ENCODE measurements around the gene PAQR5.
"Not testable (repeated sequence)": the region's sequence is repeated elsewhere in the genome, so short reads cannot be mapped to it uniquely, and the experiment has no call there.

The PAQR5 gene

DNA sequence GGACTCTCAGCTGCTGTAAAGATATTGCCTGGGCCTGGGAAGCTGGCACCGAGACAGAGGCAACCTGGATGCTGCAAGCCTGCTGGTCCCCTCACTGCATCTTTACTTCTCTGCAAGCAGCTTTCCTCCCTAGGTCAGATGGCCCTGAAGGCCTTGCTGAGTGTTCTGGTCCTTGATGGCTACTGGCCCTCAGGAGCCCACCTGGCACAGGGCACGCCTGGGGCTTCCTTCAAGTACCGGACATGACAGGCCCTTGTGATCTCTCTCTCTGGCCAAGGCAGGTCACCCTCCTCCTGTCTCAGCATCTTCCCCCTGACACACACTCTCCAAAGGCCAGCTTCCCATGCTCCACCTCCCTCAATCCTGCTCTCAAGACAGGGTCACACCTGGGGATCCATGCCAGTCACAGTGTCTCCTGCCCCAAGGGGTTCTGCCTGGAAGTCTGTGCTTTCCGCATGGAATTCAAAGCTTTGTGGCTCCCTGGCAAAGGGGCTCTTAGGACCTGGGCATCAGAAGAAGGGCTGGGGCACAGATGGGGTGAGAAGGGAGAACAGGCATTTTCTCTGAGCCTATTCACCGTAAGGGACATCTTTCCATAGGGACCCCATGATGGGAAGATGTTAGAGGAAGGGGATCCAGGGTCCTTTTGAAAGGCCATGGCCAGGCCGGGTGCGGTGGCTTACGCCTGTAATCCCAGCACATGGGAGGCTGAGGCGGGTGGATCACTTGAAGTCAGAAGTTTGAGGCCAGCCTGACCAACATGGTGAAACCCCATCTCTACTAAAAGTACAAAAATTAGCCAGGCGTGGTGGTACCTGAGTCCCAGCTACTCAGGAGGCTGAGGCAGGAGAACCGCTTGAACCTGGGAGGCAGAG lies 4.7 kb upstream of the PAQR5 start:
- FAIRE-seq: no peak

DNA sequence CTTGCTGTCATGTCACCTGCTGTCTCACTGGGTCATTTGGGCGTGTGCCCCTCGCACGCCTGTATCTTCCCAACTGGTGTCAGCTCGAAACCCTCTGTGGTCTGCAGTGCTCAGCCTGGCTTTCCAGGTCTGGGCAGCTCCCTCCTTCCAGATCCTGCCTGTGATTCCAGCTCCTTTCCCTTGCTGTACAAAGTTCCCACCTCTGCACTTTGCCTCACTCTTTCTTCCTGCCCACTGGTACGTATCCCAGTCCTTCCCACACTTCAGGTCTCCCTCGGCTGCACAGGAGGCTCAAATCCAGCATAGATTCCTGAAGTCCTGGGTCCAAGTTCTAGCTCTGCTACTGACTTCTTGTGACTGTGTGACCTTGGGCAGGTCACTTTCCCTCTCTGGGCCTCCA lies 2.1 kb upstream of the PAQR5 start:
- no peak for FAIRE-seq

DNA sequence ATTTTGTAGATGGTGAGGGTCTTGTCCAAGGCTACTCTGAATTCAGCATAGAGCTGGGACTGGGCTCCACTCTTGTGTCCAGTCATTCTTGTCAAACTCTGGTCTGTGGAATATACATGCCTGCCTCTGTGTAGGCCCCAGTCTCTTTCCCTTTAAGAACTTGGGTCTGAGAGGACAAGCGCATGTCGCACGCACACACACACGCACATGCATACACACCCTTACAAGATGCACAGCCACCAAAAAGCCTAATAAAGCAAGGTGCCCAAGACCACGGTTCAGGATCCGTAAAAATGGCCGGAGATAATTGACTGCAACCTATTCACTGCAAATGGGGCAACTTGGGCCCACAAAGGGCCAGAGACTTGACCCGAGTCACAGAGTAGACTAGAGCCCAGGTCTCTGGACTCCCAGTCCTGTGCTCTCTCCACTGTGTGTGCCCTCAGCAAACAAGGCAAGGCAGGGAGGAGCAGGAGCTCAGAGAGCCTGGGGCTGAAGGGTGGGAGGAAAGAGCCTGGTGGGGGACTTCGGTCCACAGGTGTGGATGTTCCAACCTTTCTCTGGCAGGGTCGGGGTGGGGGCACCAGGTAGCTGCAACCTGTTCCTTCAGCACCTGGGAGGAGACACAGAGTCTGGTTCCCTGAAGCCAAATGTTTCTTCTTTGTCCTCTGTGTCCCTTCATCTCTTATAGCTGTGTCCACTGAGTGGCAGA lies 914 bp upstream of the PAQR5 start:
- FAIRE-seq: no peak

- no peak for FAIRE-seq
These were observed 387 bp upstream of the PAQR5 start for GRCh38 chr15:69298354-69298696.

GRCh38 chr15:69299451-69299886 lies 757 bp downstream of the PAQR5 start:
- FAIRE-seq: no peak

DNA sequence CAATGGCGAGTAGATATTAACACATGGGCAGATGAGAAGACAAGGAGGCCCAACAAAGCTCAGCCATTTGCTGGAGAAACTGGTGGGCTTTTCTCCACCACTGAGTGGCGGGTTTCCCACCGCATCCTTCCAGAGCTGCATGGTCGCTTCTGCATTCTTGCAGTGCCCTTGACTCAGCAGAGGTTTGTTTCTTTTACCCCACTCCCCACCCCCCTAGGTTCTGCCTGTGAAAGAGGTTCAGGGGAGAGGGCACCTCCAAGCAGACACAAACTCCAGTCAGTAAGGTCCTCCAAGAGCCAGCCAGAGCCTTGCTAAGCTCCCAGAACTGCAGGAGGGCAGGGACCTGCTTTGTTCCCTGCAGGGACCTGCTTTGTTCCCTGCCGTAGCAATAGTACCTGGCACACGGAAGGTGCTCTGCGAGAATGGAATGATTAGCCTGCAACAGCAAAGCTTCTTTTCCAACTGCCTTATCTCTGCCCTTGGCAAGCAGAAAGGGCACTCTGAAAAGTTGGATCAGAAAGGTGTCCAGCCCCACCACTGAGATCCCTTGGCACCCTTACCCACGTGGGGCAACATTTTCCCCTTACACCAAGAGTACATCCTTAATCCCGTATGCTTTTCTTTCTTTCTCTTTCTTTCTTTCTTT lies 1.4 kb downstream of the PAQR5 start:
- FAIRE-seq: no peak

GRCh38 chr15:69301101-69301500 lies 2.4 kb downstream of the PAQR5 start:
- not testable (repeated sequence) for FAIRE-seq

DNA sequence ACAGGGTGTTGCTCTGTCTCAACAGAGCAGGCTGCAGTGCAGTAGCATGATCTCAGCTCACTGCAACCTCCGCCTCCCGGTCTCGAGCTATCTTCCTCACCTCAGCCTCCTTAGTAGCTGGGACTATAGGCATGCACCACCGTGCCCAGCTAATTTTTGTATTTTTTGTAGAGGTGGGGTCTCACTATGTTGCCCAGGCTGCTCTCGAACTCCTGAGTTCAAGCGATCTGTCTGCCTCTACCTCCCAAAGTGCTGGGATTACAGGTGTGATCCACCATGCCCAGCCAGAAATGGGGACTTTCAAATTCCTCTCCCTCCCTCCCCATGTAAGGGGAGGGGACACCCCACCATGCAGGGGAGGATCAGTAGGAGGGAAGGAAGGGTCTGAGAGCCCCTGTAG lies 3.4 kb downstream of the PAQR5 start:
- not testable (repeated sequence) for FAIRE-seq

GRCh38 chr15:69302929-69303328 lies 4.2 kb downstream of the PAQR5 start:
- no peak for FAIRE-seq

- no peak for FAIRE-seq
These were observed 4.8 kb downstream of the PAQR5 start for GRCh38 chr15:69303337-69304181.

DNA sequence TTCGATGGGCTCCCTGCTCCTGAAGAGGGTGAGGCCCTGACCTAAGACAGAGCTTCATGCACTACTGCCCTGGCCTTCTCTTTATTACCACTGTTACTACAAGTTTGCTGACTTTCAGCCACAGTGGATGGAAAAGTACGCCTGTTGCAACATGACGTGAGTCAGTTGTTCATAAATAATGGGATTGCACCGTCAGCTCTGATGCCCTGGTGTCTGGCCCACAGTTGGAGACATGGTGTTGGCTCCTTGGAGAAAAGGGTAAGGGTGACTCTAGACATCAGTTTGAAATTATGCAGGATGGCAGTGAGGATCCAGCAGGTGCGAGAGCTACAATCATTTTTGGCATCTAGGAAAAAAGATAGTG lies 5.5 kb downstream of the PAQR5 start:
- FAIRE-seq: no peak

DNA sequence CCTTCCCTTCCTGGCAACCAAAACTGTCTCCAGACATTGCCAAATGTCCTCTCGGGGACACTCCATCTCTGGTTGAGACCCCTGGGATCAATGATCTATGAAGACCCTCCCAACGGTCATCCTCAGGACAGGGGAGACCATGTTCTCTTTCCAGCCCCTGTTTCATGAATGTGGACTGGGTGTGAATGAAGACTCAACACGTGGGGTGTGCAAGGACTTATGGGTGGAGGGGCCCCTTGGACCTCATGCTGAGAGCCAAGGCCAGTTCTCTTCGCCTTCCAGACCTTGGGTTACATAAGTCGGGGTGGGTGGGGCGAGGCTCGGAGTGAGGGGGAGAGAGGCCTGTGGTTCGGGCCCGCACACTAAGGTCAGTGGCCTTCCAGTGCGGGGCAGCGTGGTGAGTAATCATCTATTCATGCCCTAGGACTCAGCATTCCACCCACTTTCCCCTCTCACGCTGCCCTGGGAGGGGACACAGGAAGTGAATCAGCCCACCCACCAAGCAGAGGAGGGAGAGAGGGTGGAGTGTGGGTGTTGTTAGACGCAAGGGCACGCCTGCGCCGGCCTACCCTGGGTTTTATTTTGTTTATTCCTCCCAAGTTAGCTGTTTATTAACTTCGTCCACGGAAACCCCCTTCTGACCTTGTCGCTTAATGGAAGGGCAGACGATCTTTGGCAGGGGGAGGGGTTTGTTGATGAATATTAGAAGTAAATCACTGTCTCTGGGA lies 6.7 kb downstream of the PAQR5 start:
- FAIRE-seq: no peak

DNA sequence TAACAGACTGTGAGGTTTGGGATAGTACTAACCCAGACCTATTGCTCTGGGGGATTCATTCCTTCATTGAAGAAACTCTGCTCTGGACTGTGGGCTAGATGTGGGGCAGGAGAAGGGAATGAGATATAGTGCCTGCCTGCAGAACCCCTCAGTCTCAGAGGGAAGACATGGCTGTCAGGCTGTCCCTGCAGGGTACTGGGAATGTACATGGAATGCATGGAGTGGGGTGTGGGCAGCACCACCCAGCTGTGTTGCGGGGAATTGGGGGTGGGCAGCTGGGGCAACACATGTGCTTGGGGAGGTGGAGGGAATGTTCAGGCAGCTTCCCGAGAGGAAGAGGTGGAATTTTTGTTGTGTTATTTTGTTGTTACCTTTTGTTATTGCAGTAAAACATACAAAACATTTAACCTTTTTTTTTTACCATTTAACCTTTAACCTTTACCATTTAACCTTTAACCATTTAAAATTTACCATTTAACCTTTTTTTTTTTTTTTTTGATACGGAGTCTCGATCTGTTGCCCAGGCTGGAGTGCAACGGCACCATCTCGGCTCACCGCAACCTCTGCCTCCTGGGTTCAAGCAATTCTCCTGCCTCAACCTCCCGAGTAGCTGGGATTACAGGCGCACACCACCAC lies 7.3 kb downstream of the PAQR5 start:
- FAIRE-seq: no peak

DNA sequence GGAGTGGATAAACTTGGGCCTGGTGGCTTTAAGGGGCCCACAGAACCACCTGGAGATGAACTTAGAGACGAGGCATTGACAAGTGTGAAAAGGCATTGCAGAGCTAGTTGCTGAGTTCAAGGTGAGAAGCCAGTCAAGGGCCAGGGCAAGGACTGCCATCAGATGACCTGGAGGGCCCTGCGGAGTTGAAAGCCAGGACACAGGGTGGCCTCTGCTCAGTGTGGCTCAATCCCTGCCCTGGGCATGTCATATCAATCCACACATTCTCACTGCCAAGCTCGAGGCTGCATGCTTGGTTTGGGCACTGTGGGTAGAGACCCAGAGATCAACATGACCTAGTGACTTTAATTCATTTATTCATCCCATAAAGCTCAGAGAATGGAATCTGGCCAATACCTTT lies 9.2 kb downstream of the PAQR5 start:
- no peak for FAIRE-seq

- no peak for FAIRE-seq
These were observed 10.2 kb downstream of the PAQR5 start for GRCh38 chr15:69308949-69309348.

GRCh38 chr15:69311319-69311721 lies 12.6 kb downstream of the PAQR5 start:
- no peak for FAIRE-seq

DNA sequence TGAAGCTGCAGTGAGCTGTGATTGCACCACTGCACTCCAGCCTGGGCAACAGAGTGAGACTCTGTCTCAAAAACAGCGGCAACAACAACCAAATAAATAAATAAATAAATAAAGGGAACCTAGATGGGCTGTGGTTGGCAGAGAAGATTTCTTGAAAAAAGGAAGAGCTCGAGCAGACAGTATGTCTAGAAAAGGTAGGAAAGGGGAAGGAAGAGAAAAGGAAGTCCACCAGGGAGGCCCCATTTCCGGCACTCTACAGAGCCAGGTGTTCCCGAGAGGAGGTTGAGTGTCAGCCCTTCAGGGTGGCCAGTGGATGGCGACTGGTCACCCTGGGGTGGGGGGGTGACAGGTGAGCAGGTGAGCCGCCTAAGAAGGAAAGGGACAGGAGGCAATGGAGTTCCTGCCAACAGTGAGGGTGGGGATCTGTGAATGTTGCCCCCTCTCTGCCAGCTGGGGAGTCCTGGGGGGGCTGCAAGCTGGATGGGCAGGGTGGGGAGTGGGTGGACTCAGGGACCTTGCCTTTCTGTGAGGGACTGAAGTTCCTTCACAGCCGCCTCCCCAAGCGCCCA lies 14.8 kb downstream of the PAQR5 start:
- no peak for FAIRE-seq

DNA sequence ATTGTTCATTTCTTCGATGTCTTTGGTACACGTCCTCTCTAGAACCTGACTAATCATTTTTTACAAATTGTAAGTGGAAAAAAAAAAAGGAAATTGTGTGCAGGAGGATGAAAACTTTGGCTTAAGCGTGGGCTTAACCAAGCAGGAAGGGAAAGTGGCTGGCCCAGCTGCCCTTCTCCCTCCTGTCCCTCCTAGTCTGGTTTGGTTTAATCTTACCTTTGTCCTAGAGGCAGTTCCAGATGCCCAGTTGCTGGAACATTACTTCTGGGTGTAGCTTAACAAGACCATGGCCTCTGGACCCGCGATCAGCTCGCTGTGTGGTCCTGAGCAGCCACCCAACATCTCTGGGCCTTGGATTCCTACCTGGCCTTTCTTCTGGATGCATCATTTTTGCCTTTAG lies 15.4 kb downstream of the PAQR5 start:
- FAIRE-seq: no peak

DNA sequence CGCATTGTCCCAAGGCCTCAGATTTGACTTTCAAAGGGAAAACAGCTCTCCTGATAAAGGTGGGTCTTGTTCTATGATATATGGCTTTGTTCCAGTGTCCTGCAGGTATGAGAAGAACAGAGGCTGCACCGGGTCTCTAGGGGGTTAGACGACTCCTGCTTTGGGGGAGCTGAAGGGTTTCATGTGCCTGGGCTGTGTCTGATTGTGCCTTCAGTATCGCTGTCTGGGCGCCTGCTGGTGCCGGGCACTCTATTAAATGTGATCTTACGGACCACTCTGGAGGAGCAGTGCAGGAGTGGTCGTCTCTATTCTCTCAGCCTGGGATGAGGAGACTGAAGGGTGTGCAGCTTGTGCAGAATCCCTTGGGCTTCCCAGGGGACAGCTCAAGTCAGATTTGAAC lies 16.0 kb downstream of the PAQR5 start:
- no peak for FAIRE-seq

GRCh38 chr15:69315402-69316110 lies 16.8 kb downstream of the PAQR5 start:
- no peak for FAIRE-seq

DNA sequence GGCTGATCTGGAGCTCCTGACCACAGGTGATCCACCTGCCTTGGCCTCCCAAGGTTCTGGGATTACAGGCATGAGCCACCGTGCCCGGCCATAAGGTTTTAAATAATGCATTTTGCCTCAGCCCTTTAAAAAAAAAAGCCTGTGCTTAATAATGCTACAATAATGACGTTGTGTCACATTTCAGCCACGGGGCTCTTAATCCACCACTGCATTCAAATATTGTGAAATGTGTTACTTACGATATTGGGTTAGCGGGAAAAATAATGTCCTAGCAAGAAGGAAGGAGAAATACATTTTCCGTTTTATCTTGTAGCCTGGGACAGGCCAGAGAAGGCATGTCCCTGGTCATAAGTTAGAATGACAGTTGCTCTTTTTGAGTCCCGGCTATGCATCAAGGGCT lies 17.6 kb downstream of the PAQR5 start:
- no peak for FAIRE-seq
